Left lung (tissue), 14 donors: ENCODE measurements around the gene NR2C1. TPM values are rescaled to one million over a fixed set of nuclear protein-coding genes. Genes with fewer than 3 reads are reported as not detected.

Source experiments
- ATAC-seq: fragments of 200-7000 bp; cut with Tn5 transposase; one replicate; pipeline ENCODE4 v1.9.1; 2020; ENCODE audit warnings: moderate library complexity
- DNase-seq, 4 donors: peaks; one replicate each; pipeline ENCODE4 v3.0.0-alpha.2; 2013 to 2020
- H3K27ac ChIP-seq, 2 donors: fragments of 200-600 bp; sonication (generic) in 1 of 2; one replicate each; pipeline versions ENCODE4 v1.5.0 to v1.8.0; 2020 to 2021
- H3K27me3 ChIP-seq, 2 donors: fragments of 200-600 bp; sonication (generic) in 1 of 2; one replicate each; pipeline versions ENCODE4 v1.5.0 to v1.8.0; 2020 to 2021
- H3K36me3 ChIP-seq, 2 donors: fragments of 200-600 bp; sonication (generic) in 1 of 2; one replicate each; pipeline versions ENCODE4 v1.5.0 to v1.8.0; 2020 to 2021
- H3K4me1 ChIP-seq, 2 donors: fragments of 200-600 bp; one replicate each; pipeline ENCODE4 v1.8.0; 2021
- H3K4me3 ChIP-seq, 2 donors: fragments of 200-600 bp; sonication (generic) in 1 of 2; one replicate each; pipeline versions ENCODE4 v1.5.0 to v1.8.0; 2020 to 2021; ENCODE audit warnings: mild to moderate bottlenecking in 1 of 2
- H3K9me3 ChIP-seq, 2 donors: fragments of 200-600 bp; sonication (generic) in 1 of 2; one replicate each; pipeline versions ENCODE4 v1.5.0 to v1.8.0; 2020 to 2021
- CTCF ChIP-seq, 2 donors: fragments of 200-600 bp; sonication (generic) in 1 of 2; IDR thresholded peaks; one replicate each; pipeline versions ENCODE4 v1.5.0 to v1.8.0; 2021; ENCODE audit warnings: antibody characterized with exemption in 2 of 2
- intact Hi-C, 2 donors: fragments of 100-400 bp; cut with DNase I; formaldehyde crosslinking; loops; one replicate each; pipeline versions ENCODE4 v1.11.2 to v1.14.2; 2022
- long read RNA-seq, 12 donors: library from polyadenylated mRNA in 2 of 12; unstranded in 2 of 12; transcript quantifications; one replicate each; pipeline ENCODE4 v2.0.0 and lab custom pipeline, GENCODE V29; 2019 to 2026
- polyA plus RNA-seq, 6 donors: library from polyadenylated mRNA; unstranded; fragments of 120-200 nt; gene quantifications; one replicate each; pipeline ENCODE4 v1.2.1, GENCODE V29; 2013; ENCODE audit not compliant: insufficient read length in 6 of 6
- total RNA-seq, 2 donors: library from RNA; stranded (reverse); fragmentation: NEBNext Ultra II Directional; extraction: Animal tissue kit (Norgen Biotek cat#: 25700); gene quantifications; one replicate each; pipeline ENCODE4 v1.2.1, GENCODE V29; 2021
- donor health status: DM: no; HTN: yes; CAD: no.
- donor health status: DM: no; HTN: no; CAD: no.

NR2C1 gene
- total RNA-seq (10 to 100 TPM; 28.8 to 32.3 TPM), polyA plus RNA-seq (10 to 100 TPM; 73.0 to 100.0 (median 78.4) TPM)
- long read RNA-seq, donor 1, full-length matches to known transcripts, result 10 of 10 reads
- long read RNA-seq, donor 1, partial matches to known transcripts, result 0 of 10 reads
- long read RNA-seq, donor 1, other reads (novel, unspliced or antisense), result 0 of 10 reads
- long read RNA-seq, donor 2, full-length matches to known transcripts, result 5 of 10 reads
- long read RNA-seq, donor 2, partial matches to known transcripts, result 5 of 10 reads
- long read RNA-seq, donor 2, other reads (novel, unspliced or antisense), result 0 of 10 reads
- long read RNA-seq, donor 3, full-length matches to known transcripts, result 5 of 5 reads
- long read RNA-seq, donor 3, partial matches to known transcripts, result 0 of 5 reads
- long read RNA-seq, donor 3, other reads (novel, unspliced or antisense), result 0 of 5 reads
- long read RNA-seq, donor 4, full-length matches to known transcripts, result 4 of 7 reads
- long read RNA-seq, donor 4, partial matches to known transcripts, result 1 of 7 reads
- long read RNA-seq, donor 4, other reads (novel, unspliced or antisense), result 2 of 7 reads
- long read RNA-seq, donor 5, full-length matches to known transcripts, result 6 of 6 reads
- long read RNA-seq, donor 5, partial matches to known transcripts, result 0 of 6 reads
- long read RNA-seq, donor 5, other reads (novel, unspliced or antisense), result 0 of 6 reads
- long read RNA-seq, donor 6, full-length matches to known transcripts, result 3 of 3 reads
- long read RNA-seq, donor 6, partial matches to known transcripts, result 0 of 3 reads
- long read RNA-seq, donor 6, other reads (novel, unspliced or antisense), result 0 of 3 reads
- long read RNA-seq, donor 7, full-length matches to known transcripts, result 10 of 10 reads
- long read RNA-seq, donor 7, partial matches to known transcripts, result 0 of 10 reads
- long read RNA-seq, donor 7, other reads (novel, unspliced or antisense), result 0 of 10 reads
- long read RNA-seq, donor 8, full-length matches to known transcripts, result 10 of 10 reads
- long read RNA-seq, donor 8, partial matches to known transcripts, result 0 of 10 reads
- long read RNA-seq, donor 8, other reads (novel, unspliced or antisense), result 0 of 10 reads
- long read RNA-seq, donor 9, result 0 reads
- long read RNA-seq, donor 10, result 0 reads
- long read RNA-seq, donor 11, full-length matches to known transcripts, result 8 of 8 reads
- long read RNA-seq, donor 11, partial matches to known transcripts, result 0 of 8 reads
- long read RNA-seq, donor 11, other reads (novel, unspliced or antisense), result 0 of 8 reads
- long read RNA-seq, donor 12, full-length matches to known transcripts, result 11 of 11 reads
- long read RNA-seq, donor 12, partial matches to known transcripts, result 0 of 11 reads
- long read RNA-seq, donor 12, other reads (novel, unspliced or antisense), result 0 of 11 reads

- peak; percentile 91 to 97 (median 95) for DNase-seq
- Histone ChIP-seq H3K27ac (peak within 1 kb of the TSS; percentile 88 to 92), H3K9me3 (no peaks in the 10 kb centered on the region), H3K4me3 (peak within 1 kb of the TSS; percentile 98 to 99), H3K27me3 (no peaks in the 10 kb centered on the region), H3K36me3 (no peaks in the 10 kb centered on the region), H3K4me1 (peaks cover 7 to 17% of the 10 kb centered on the region in 2 donors)
- TF ChIP-seq CTCF (IDR thresholded peaks at IDR 0.05), result no peak
- peak; percentile 98 for ATAC-seq
- intact Hi-C loops, result no loop called here
These were observed at the start of gene NR2C1 for GRCh38 chr12:95072900-95073697. TSS of gene NR2C1 (minus strand) at chr12:95073618. CDS start at chr12:95067384, 6,234 bp downstream.

GRCh38 chr12:95118788-95119179 is 45.4 kb upstream of the NR2C1 start:
- H3K9me3 ChIP-seq, result no peaks in the 10 kb centered on the region
- intact Hi-C loops, result loop anchor here in 1 of 2 donors (10.0 kb wide), 1 partner anchor 216 kb away; no protein-coding TSS in a partner anchor
- H3K4me1 ChIP-seq, result peaks cover 11 to 18% of the 10 kb centered on the region in 2 donors
- ATAC-seq (peak; percentile 75), DNase-seq (peak in 1 of 4 donors; percentile 50)
- H3K36me3 ChIP-seq, result no peaks in the 10 kb centered on the region
- H3K27ac ChIP-seq, result peak overlapping the region; percentile 57 to 67
- H3K27me3 ChIP-seq, result no peaks in the 10 kb centered on the region
- H3K4me3 ChIP-seq, result no peak overlapping the region
- no peak for TF ChIP-seq CTCF (IDR thresholded peaks at IDR 0.05)

GRCh38 chr12:95118138-95118787 is 44.8 kb upstream of the NR2C1 start:
- intact Hi-C loops, result loop anchor here in 1 of 2 donors (10.0 kb wide), 1 partner anchor 217 kb away; no protein-coding TSS in a partner anchor
- H3K27me3 ChIP-seq, result no peaks in the 10 kb centered on the region
- TF ChIP-seq CTCF (IDR thresholded peaks at IDR 0.05), result no peak
- H3K9me3 ChIP-seq, result no peaks in the 10 kb centered on the region
- H3K36me3 ChIP-seq, result peaks cover 0 to 4% of the 10 kb centered on the region in 2 donors
- peaks cover 11 to 18% of the 10 kb centered on the region in 2 donors for H3K4me1 ChIP-seq
- ATAC-seq, result peak; percentile 79
- no peak for DNase-seq
- peak overlapping the region; percentile 57 to 67 for H3K27ac ChIP-seq
- H3K4me3 ChIP-seq, result no peak overlapping the region

GRCh38 chr12:95117178-95117599 is 43.8 kb upstream of the NR2C1 start:
- DNase-seq, result peak in 3 of 4 donors; percentile 51 to 84 (median 71)
- H3K9me3 ChIP-seq, result no peaks in the 10 kb centered on the region
- peak; percentile 84 for ATAC-seq
- intact Hi-C loops, result loop anchor here in 1 of 2 donors (10.0 kb wide), 1 partner anchor 218 kb away; no protein-coding TSS in a partner anchor
- no peaks in the 10 kb centered on the region for H3K27me3 ChIP-seq
- H3K4me1 ChIP-seq, result peaks cover 11 to 18% of the 10 kb centered on the region in 2 donors
- peak overlapping the region in 1 of 2 donors; percentile 57 for H3K27ac ChIP-seq
- H3K4me3 ChIP-seq, result no peak overlapping the region
- TF ChIP-seq CTCF (IDR thresholded peaks at IDR 0.05), result peak; percentile 72 to 77
- H3K36me3 ChIP-seq, result peaks cover 0 to 11% of the 10 kb centered on the region in 2 donors
